ENCODE measurements around the gene PNPLA6. TPM values are rescaled to one million over a fixed set of nuclear protein-coding genes. Genes with fewer than 3 reads are reported as not detected.
"Not testable (repeated sequence)": the region's sequence is repeated elsewhere in the genome, so short reads cannot be mapped to it uniquely, and the experiment has no call there.

Gene PNPLA6
- total RNA-seq, 1 donor from 2014 or later = 48.1 TPM

DNA sequence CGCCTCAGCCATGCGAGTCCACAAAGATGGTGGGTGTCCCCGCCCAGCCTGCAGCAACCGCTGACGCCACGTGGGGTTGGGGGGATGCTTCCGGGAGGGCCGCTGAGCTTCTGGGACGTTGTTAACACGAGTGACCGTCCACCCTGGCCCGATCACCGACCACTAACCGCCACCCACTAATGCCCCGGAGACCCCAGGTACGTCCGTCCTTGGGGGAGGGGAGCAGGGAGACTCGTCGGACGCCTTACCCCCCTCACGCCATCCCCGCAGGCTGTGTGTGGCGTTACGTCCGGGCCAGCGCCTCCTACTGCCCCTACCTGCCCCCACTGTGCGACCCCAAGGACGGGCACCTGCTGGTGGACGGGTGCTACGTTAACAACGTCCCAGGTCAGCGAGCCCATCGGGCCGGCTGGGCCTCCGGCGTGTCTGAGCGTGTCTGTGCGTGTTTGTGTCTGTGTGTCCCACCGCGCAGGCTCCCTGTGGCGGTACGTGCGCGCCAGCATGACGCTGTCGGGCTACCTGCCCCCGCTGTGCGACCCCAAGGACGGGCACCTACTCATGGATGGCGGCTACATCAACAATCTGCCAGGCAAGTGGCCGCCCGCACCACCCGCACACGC lies 21.3 kb downstream of the PNPLA6 start:
- ATAC-seq = no peak

DNA sequence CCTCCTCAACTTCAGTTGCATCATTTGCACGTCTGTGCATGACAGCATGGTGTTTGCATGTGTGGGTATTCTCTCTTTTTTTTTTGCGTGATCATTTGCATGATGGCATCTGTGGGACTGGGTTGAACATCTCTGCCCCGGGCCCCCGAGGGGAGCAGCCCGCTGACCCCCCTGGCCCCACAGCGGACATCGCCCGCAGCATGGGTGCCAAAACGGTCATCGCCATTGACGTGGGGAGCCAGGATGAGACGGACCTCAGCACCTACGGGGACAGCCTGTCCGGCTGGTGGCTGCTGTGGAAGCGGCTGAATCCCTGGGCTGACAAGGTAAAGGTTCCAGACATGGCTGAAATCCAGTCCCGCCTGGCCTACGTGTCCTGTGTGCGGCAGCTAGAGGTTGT lies 23.1 kb downstream of the PNPLA6 start:
- ATAC-seq = no peak

DNA sequence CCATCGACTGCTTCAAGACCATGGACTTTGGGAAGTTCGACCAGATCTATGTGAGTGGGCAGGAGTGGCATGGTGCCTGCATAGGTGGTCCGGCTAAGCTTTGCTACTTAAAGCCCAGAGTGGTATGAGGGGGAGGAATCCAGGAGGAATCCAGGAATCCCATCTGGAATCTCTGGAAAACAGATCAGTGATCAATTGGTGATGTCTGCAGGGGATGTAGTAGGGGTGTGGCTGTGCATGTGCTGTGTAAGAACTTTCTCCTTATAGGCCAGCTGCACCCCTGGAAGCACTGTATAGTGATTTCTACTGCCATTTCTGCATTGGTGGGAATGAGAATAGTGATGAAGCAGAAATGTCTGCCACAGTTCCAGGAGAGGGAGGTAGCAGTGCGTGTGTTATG lies 23.6 kb downstream of the PNPLA6 start:
- ATAC-seq = no peak

DNA sequence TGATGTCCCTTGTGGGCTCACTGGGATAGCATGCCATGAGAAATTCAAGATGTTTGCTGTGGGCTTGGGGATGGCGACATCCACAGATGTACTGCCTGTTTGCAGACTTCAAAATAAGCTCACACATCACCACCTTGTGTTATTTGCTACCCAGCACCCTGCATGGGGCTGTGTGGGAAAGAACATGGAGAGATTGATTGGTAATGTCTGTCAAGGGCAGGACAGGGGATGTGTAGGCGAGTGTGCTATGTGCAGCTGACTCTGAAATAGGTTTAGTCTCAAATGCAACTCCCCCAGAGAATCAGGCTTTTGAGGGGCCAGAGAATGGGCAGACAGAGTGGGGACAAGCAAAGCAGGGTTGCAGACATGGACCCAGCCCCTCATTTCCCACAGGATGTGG lies 24.7 kb downstream of the PNPLA6 start:
- no peak for ATAC-seq

DNA sequence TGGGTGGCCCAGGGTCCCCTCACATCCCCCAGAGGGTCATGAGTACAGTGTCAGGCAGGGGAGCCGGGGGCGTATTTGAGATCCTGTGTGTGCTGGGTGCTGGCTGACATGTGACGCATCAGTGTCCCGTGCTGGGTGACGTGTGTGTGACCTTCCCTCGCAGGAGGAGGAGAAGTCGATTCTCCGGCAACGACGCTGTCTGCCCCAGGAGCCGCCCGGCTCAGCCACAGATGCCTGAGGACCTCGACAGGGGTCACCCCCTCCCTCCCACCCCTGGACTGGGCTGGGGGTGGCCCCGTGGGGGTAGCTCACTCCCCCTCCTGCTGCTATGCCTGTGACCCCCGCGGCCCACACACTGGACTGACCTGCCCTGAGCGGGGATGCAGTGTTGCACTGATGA lies 25.8 kb downstream of the PNPLA6 start:
- no peak for ATAC-seq

DNA sequence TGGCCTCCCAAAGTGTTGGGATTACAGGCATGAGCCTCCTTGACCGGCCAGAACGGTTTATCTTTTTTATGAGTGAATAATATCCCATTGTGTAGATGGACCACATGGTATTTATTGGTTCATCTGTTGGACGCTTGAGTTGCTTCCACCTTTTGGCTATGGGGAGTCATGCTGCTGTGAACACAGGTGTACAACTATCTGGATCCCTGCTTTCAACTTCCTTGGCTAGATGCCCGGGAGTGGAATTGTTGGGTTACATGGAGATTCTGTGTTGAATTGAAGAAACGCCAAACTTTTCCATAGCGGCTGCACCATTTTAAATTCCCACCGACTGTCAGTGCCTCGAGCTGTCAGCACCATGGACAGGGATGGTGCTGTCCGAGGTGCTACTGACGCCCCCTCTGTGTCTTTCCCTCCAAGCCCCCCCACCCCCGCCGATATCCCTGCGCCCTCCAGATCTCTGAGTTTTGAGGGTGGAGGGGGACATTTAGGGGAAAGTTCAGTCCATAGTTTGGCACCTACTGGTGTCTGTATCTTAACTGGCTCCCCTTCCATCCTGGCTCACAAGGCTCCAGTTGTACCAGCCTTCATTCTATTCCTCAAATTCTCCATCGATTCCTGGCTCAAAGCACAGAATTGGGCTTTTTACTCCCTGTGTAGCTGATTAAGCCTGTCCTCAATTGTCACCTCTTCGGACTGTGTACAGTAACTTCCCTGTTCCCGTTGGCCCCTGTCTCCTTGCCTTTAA lies 27.3 kb downstream of the PNPLA6 start:
- no peak for ATAC-seq

DNA sequence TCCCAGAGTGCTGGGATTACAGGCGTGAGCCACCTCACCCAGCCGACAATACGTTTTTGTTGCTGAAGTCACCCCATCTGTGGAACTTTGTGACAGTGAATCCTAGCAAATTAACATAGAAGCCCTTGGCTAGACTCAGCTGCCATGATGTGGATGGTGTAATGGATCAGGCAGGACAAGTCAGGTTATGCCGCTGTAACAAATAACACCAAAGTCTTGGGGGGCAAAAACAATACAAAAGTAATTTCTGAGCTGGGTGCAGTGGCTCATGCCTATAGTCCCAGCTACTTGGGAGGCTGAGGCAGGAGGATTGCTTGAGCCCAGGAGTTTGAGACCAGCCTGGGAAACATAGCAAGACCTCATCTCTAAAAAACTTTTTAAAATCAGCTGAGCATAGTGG lies 29.3 kb downstream of the PNPLA6 start:
- ATAC-seq = no peak

DNA sequence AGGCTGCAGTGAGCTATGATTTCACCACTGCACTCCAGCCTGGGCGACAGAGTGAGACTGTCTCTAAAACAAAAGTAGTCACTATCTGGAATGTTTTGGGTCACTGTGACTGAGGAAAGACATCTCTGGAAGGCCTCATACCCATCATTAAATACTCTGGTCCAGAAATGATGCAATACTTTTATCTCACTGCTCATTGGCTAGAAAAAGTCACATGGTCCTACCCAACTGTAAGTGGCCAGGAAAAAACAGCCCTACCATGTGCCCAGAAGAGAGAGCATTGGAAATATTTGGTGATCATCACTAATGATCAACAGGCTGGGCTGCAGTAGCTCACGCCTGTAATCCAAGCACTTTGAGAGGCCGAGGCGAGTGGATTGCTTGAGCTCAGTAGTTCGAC lies 29.8 kb downstream of the PNPLA6 start:
- ATAC-seq = no peak

DNA sequence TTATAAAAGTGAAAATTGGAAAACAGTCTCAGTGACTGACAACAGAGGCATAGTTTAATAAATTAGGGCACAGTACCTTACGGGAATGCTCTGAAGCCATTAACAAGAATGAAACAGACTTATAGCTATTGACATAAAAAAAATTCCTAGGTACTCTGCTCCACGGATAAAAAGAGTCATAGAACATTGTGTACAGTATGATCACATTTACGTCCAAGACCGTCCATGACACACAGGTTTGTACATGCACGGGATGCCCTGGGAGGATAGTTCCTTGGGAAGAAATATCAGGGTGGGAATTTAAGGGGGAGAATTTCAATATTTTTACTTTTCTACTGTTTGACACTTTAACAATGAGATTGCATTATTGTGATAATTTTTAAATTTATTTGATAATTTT lies 35.2 kb downstream of the PNPLA6 start:
- ATAC-seq = no peak

DNA sequence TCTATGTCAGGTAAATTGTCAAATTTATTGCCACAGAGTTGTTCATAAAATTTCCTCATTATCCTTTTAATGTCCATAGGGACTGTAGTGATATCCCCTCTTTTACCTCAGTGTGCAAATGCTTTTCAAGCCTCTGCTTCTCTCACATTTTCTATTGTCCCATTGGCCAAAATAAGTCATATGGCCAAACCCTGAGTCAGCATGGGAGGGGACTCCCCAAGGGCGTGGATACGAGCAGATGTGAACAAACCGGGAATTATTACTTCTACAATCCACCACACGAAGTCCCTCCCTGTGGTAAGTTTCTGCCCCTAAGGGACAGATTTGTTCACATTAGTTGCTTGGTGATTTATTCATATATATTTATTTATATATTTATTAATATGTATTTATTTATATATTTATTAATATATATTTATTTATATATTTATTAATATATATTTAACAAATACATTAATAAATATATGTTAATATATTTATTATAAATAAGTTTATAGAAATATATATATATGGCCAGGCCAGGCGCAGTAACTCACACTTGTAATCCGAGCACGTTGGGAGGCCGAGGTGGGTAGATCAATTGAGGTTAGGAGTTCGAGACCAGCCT lies 40.0 kb downstream of the PNPLA6 start:
- peak; percentile 63 for ATAC-seq

DNA sequence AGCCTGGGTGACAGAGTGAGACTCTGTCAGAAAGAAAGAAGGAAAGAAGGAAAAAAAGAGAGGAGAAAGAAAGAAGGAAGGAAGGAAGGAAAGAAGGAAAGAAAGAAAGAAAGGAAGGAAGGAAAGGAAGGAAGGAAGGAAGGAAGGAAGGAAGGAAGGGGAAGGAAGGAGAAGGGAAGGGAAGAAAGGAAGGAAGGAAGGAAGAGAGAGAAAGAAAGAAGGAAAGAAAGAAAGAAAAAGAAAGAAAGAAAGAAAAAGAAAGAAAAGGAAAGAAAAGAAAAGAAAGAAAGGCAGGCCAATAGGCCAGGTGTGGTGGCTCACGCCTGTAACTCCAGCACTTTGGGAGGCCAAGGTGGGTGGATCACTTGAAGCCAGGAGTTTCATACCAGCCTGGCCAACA lies 41.9 kb downstream of the PNPLA6 start:
- not testable (repeated sequence) for ATAC-seq

DNA sequence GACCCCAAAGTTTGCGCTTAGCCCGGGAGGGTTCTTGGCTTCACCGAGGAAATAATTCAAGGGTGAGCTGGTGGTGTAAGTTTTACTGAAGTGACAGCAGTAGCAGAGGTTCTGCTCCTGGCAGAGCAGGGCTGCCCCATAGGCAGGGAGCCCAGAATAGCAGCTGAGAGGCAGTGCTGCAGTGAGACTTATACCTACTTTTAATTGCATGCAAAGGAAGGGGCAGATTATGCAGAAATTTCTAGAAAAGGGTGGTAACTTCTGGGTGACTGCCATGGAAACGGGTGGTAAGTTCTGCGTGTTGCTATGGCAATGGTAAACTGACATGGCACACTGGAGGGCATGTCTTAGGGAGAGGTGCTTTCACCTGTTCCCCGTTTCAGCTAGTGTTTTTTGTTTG lies 42.6 kb downstream of the PNPLA6 start:
- no peak for ATAC-seq

DNA sequence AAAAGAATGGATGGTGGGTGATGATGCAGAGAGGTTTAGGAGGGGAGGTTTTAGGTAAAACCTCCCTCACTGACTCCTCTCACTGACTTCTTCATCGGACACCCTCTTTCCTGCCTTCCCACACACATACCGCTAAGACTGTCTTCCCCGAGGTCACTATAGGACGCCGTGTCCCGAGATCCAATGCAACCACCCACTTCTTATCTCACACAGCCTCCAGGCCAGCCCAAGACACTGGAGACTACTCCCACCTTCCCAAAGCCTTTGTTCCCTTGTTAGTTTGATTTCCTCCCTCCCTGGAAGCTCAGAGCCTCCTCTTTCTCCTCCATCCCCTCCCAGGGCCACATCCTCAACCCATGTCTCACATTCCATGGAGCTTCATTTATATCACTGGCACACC lies 43.7 kb downstream of the PNPLA6 start:
- ATAC-seq = no peak

DNA sequence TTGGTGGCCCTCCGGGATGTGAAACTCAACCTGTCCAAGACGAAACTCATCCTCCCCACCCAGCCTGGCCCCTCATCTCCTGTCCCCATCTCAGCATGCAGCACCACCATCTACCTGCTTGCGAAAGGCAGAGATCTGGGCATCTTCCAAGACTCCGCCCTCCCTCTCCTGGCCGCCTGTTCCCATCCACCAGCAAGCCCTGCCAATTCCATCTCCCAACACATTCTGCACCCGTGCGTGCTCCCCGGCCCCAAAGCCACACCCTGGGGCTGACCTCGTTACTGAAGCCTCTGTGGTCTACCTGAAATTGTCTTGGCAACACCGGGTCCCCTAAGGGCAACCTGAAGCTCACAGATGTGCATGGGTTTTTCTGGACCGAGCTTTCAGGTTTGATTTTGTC lies 46.9 kb downstream of the PNPLA6 start:
- peak; percentile 31 for ATAC-seq

DNA sequence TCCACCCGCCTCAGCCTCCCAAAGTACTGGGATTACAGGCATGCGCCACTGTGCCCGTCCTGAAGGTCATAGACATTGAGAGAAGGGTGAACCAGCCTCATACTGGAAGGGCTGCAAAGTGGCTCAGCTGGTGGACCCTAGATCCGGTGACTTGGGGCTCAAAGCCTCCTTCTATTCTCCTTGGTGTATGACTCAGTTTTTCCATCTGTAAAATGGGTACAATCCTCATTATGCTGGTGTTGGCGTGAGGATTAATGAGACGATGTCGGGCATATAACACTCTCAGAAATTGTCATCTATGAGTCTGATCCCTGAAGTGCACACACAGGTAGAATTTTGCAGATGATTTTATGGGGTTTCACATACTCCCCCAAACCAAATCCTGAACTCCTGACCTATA lies 54.3 kb downstream of the PNPLA6 start:
- ATAC-seq = no peak

DNA sequence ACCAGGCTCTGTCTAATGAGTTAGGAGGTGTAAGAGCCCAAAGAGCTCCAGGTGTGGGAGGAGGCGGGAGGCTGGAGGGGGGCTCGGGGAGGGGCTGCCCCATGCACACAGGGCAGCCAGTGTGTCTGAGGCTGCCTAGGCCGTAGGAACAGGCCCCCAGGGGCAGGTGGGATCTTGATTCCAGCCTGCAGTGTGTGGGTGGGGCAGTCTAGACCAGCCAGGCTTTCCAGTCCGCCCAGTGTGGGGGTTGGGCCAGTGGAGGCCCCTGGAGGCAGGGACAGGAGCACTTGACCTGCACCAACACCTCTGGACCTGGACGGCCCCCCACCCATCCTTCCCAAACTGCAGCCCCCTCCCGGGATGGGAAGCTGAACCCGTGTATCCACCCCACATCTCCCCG lies 54.7 kb downstream of the PNPLA6 start:
- peak; percentile 87 for ATAC-seq

DNA sequence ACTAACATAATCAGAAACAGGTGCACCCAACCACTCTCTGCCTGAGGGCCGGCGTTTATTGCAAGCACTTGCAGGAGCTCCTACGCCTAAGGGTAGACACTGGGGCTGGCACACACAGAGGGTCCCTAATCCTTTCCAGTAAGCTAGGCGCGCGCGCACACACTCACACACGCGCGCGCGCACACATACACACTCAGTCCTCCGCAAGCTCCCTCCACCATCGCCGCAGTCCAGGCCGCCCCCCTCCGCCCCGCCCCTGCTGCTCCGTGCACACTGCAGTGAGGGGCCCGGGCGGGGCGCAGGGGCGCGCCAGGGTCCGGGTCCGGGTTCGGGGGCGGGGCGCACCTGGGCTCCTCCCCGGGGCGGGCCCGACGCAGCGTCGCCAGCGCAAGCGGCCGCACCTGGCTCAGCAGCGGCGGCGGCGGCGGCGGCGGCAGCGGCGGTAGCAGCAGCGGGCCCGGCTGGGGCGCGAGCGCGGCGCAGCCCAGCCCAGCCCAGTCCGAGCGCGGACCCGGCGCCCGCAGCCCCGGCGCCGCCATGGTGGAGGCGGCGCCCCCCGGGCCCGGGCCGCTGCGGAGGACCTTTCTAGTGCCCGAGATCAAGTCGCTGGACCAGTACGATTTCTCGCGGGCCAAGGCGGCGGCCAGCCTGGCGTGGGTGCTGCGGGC lies 60.1 kb downstream of the PNPLA6 start, which contains the start of gene CAMSAP3:
Gene CAMSAP3 (plus strand): TSS at position 398 of the 668 bp plus-strand sequence. CDS start 140 bp downstream, at position 538.
- ATAC-seq = peak; percentile 61

DNA sequence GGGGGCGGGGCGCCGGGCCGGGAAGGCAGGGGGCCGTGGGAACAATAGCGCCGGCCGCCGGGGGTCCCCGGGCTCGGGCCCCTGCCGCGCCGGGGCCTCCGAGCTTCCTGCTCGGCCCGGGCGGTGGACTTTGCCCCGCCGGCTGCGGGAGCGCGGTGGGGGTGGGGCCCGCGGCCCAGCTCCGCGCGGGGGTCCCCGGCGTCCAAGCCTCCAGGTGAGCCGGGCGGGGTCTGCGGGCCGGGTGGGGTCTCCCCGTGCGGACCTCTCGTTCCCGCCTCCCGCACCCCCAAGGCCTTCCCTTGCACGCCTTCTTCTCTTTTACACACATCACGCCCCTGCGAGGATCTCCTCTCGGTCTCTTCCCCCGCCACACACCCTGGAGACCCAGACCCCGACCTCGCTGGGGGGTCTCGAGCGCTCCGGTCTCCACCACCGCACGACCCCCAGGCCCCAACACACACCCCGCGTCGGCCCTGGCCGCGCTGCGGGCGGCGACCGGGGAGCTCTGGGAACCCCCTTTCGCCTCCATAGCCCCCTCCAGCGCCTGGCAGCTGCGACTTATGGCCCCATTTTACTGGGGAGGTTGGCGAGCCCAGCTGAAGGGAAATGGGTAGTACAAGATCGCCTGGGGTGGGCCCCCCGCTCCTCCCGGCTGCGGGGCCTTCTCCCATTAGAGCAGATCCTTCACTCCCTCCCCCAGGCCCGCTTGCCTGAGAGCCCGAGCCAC lies 60.9 kb downstream of the PNPLA6 start:
- peak; percentile 7 for ATAC-seq

DNA sequence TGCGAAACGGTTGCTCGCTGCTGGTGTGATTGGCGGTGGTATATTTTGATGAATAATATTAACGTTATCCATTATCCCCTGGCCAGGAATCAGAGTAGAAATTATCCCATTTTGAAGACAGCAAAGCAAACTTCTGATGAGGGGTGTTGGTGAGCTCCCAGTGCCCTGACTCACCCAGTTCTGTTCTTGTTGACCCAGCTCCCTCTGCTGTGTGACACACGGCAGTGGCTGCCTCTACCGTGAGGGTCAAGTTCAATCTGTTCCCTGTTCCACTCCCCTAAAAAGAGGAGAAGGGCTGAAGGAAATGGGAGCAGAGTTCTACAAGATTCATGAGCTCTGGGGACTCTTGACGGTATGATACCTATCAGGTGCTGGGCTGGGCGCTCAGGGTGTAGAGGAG lies 62.2 kb downstream of the PNPLA6 start:
- ATAC-seq = peak; percentile 39

DNA sequence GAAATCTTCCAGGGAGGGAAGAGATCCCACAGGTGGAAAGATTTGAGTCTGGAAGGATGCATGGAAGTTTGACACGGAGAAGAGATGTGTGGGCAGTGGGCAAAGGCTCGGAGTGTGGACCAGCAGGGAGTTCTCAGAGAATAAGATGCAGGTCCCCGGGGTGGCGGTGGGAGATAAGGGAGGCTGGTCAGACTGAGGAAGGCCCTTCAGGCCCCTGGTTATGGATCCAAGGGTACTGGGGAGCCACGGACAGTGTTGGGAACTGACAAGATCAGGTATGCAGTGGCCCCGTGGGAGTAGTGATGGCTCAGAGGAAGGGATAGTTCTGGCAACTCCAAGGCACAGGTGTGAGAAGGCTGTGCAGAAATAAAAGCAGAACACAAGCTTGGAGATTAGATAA lies 62.7 kb downstream of the PNPLA6 start:
- no peak for ATAC-seq

DNA sequence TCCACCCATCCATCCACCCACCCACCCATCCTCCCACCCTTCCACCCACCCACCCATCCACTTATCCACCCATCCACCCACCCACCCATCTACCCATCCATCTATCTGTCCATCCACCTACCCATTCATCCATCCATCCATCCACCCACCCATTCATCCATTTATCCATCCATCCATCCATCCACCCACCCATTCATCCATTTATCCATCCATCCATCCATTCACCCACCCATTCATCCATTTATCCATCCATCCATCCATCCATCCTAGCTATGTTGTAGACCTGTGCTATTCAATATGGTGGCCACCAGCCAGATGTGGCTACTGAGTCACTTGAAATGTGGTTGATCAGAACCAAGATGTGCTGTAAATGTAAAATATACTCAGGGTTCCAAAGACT lies 65.2 kb downstream of the PNPLA6 start:
- ATAC-seq = no peak

DNA sequence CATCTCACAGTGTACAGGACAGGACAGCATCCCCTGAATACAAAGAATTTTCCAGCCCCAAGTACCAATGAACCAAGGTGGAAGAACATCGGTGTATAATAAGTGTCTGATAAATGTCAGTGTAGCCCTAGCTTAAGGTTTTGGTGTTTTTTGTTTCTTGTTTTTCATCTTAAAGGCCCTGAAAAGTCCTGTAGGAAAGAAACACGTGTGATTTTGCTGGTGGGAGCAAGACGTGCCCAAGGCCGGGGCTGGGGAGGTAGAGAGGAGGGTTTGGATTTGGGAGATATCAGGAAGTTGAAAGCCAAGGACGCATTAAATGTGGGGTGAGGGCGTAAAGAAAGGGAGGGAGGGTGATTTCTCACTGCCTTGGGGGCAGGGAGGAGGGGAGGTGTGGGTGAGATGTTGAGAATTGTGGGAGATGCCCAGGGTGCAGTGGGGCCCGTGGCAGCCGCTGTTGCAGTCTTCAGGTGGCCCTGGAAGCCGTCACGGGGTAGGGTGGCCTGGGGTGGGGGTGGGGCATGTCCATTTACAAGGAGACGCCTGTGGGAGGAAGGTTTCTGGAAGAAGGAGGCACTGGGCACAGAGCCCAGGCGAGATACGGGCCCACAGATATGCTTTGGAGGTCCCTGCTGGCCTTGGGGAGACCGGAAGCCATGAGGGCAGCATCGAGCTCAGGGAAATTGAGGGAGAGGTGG lies 66.9 kb downstream of the PNPLA6 start:
- ATAC-seq = peak; percentile 2
